Gastrocnemius medialis (tissue), 4 donors: ENCODE measurements around the gene ATP23. TPM values are rescaled to one million over a fixed set of nuclear protein-coding genes. Genes with fewer than 3 reads are reported as not detected.

ENCODE experiments used
- ATAC-seq, 2 donors: fragments of 150-250 bp; one replicate each; pipeline ENCODE4 v1.9.1; 2016
- DNase-seq, 2 donors: peaks; one replicate each; pipeline ENCODE4 v3.0.0-alpha.2; 2019
- H3K27ac ChIP-seq, 4 donors: fragments of 200-600 bp; sonication (generic); 1 replicate in 1 of 4; 2 replicates in 3 of 4; pipeline ENCODE4 v1.5.1; 2016 to 2018; ENCODE audit warnings: mild to moderate bottlenecking in 2 of 4, moderate library complexity in 1 of 4
- H3K27me3 ChIP-seq, 3 donors: fragments of 200-600 bp; sonication (generic) in 2 of 3; 1 replicate in 1 of 3; 2 replicates in 2 of 3; pipeline versions ENCODE4 v1.5.1 to v1.6.0; 2016 to 2019; ENCODE audit warnings: mild to moderate bottlenecking in 1 of 3, moderate library complexity in 1 of 3
- H3K36me3 ChIP-seq, 2 donors: fragments of 200-600 bp; sonication (generic) in 1 of 2; one replicate each; pipeline ENCODE4 v1.5.1; 2017 to 2018
- H3K4me1 ChIP-seq, 2 donors: fragments of 200-600 bp; sonication (generic) in 1 of 2; one replicate each; pipeline ENCODE4 v1.5.1; 2016 to 2017; ENCODE audit warnings: mild to moderate bottlenecking in 2 of 2
- H3K4me3 ChIP-seq, 4 donors: fragments of 200-600 bp; sonication (generic) in 3 of 4; 1 replicate in 1 of 4; 2 replicates in 3 of 4; pipeline ENCODE4 v1.5.1; 2016 to 2019; ENCODE audit warnings: mild to moderate bottlenecking in 2 of 4
- H3K9me3 ChIP-seq, 3 donors: fragments of 200-600 bp; sonication (generic) in 2 of 3; 1 replicate in 1 of 3; 2 replicates in 2 of 3; pipeline ENCODE4 v1.5.1; 2016 to 2019
- POLR2A ChIP-seq, 2 donors: fragments of 450-650 bp; IDR thresholded peaks; one replicate each; pipeline ENCODE4 v1.6.1; 2017; ENCODE audit warnings: antibody characterized with exemption in 2 of 2, mild to moderate bottlenecking in 2 of 2, moderate library complexity in 2 of 2
- in situ Hi-C, 4 donors: fragments of 200-750 bp; cut with MboI; loops; one replicate each; pipeline versions ENCODE4 v1.15.0 to v1.8.0; 2017; ENCODE audit warnings: low sequenced_read_pairs in 4 of 4
- intact Hi-C: fragments of 100-400 bp; cut with DNase I; formaldehyde crosslinking; loops from one replicate; pipeline ENCODE4 v1.15.1; 2023; ENCODE audit warnings: low total_unique reads
- total RNA-seq, 4 donors: library from RNA; depleted of rRNA; stranded (reverse); fragments of >200 nt; gene quantifications; one replicate each; pipeline versions ENCODE4 v1.1.0 to v1.2.3, GENCODE V29; 2016
- TF ChIP-seq, protein P1 (sequence below), 5 experiments: fragments of 450-650 bp in 3 of 5; fragments of 200-600 bp in 2 of 5; sonication (generic) in 2 of 5; IDR thresholded peaks in 4 of 5; conservative IDR thresholded peaks in 1 of 5; 1 replicate in 4 of 5; 2 replicates in 1 of 5; pipeline ENCODE4 v1.5.1; 2016 to 2019; ENCODE audit warnings: antibody characterized with exemption in 5 of 5, mild to moderate bottlenecking in 3 of 5, moderate library complexity in 3 of 5

The ATP23 gene
- total RNA-seq, 4 donors from 2014 or later, result 7.1 to 26.4 (median 10.7) TPM

DNA sequence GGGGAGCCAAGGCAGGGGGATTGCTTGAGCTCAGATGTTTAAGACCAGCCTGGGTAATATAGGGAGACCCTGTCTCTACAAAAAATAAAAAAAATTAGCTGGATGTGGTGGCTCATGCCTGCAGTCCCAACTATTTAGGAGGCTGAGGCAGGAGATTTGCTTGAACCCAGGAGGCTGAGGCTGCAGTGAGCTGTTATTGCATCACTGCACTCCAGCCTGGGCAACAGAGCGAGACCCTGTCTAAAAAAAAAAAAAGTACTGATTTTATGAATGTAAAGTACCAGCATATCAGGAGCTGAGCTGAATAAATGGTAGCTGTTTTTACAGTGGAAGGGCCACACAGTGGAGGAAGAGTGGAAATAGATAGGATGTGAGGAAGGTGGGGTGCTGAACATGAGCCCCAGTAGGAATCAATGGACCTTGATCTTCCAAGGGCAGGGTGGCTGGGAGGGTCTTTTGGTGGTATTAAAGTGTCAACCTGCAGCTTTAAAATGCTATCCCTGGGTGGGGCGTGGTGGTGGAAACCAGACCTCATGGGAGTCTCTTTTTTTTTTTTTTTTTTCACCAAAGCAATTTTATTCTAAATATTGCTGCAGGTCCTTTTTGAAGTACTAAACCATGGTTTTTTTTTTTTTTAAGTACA is 2.2 kb downstream of the ATP23 start:
- TF ChIP-seq POLR2A (IDR thresholded peaks at IDR 0.05), result no peak
- TF ChIP-seq, protein P1, sequence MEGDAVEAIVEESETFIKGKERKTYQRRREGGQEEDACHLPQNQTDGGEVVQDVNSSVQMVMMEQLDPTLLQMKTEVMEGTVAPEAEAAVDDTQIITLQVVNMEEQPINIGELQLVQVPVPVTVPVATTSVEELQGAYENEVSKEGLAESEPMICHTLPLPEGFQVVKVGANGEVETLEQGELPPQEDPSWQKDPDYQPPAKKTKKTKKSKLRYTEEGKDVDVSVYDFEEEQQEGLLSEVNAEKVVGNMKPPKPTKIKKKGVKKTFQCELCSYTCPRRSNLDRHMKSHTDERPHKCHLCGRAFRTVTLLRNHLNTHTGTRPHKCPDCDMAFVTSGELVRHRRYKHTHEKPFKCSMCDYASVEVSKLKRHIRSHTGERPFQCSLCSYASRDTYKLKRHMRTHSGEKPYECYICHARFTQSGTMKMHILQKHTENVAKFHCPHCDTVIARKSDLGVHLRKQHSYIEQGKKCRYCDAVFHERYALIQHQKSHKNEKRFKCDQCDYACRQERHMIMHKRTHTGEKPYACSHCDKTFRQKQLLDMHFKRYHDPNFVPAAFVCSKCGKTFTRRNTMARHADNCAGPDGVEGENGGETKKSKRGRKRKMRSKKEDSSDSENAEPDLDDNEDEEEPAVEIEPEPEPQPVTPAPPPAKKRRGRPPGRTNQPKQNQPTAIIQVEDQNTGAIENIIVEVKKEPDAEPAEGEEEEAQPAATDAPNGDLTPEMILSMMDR (IDR thresholded peaks at IDR 0.05 in 4 of 5, conservative IDR thresholded peaks at IDR 0.05 in 1 of 5), result no peak
- Histone ChIP-seq H3K9me3 (no peaks in the 10 kb centered on the region), H3K36me3 (peaks cover 0 to 2% of the 10 kb centered on the region in 2 donors), H3K27me3 (no peaks in the 10 kb centered on the region), H3K4me3 (no peak overlapping the region), H3K4me1 (peaks cover 14 to 15% of the 10 kb centered on the region in 2 donors), H3K27ac (no peak overlapping the region)
- intact Hi-C loops, result loop anchor here (5.0 kb wide), 1 partner anchor 421 kb away; the partner anchor contains the start of genes DDIT3 and MBD6
- DNase-seq (no peak), ATAC-seq (no peak)
- in situ Hi-C loops, result no loop called here

DNA sequence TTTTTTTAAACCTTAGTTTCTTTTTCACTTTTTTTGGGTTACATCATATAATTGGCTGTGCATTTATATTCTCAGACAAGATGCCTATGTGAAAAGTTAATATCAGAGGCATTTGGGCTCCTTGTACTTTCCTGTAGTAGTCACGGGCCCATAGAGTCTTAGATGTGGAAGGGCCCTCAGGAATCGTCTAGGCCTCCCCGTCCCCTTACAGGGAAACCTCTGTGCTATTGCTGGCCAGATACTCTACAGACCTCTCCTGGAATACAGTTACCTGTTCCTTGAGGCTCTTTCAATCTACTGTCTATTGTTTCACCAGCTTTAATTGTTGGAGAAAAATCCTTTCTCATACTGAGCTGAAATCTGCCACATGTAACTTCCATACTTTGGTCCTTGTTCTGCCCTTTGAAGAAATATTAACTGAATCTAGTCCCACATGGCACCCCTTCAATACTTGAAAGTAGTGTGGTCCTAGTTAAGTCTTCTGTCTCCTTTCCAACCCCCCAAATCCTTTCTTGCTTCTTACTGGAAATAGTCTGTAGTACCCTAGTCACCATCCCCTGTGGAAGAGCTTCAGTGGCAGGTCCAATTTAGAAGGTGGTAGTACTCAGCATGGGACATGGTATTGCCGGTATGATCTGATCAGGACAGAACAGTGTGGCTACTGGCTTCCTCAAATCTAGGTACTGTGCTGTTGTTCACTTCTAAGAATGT is 3.1 kb downstream of the ATP23 start:
- H3K9me3 ChIP-seq, result no peaks in the 10 kb centered on the region
- in situ Hi-C loops, result no loop called here
- DNase-seq (no peak), ATAC-seq (no peak)
- no peaks in the 10 kb centered on the region for H3K27me3 ChIP-seq
- TF ChIP-seq, protein P1 (IDR thresholded peaks at IDR 0.05 in 4 of 5, conservative IDR thresholded peaks at IDR 0.05 in 1 of 5), result no peak
- no peak for TF ChIP-seq POLR2A (IDR thresholded peaks at IDR 0.05)
- H3K27ac ChIP-seq, result no peak overlapping the region
- peaks cover 0 to 6% of the 10 kb centered on the region in 2 donors for H3K36me3 ChIP-seq
- no peak overlapping the region for H3K4me3 ChIP-seq
- intact Hi-C loops, result loop anchor here (5.0 kb wide), 1 partner anchor 422 kb away; the partner anchor contains the start of genes DDIT3 and MBD6
- peaks cover 14 to 15% of the 10 kb centered on the region in 2 donors for H3K4me1 ChIP-seq

DNA sequence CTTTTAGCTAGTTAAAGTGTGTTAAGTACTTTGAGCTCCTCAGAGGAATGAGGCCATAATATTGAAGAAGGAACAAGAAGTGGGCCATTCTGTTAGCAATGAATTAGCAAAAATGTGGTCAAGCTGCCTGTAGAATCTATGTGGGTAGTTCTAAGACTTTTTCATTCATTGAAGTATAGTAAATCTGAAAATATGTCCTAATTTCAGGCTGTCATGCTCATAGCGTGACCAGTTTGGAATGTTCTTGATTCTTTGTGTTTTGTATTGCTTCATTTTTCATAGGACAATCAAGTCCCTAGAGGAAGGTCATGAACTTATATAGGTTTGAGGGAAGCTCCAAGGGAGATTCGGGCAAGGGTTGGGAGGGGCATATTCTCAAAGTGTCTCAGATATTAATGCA is 11.4 kb downstream of the ATP23 start:
- H3K27me3 ChIP-seq, result no peaks in the 10 kb centered on the region
- peaks cover 0 to 16% of the 10 kb centered on the region in 2 donors for H3K36me3 ChIP-seq
- H3K4me1 ChIP-seq, result no peaks in the 10 kb centered on the region
- no peak overlapping the region for H3K27ac ChIP-seq
- TF ChIP-seq, protein P1 (IDR thresholded peaks at IDR 0.05 in 4 of 5, conservative IDR thresholded peaks at IDR 0.05 in 1 of 5), result no peak
- no peak for TF ChIP-seq POLR2A (IDR thresholded peaks at IDR 0.05)
- in situ Hi-C loops, result no loop called here
- H3K4me3 ChIP-seq, result no peak overlapping the region
- no peaks in the 10 kb centered on the region for H3K9me3 ChIP-seq
- no peak for DNase-seq
- no peak for ATAC-seq
- intact Hi-C loops, result no loop called here

DNA sequence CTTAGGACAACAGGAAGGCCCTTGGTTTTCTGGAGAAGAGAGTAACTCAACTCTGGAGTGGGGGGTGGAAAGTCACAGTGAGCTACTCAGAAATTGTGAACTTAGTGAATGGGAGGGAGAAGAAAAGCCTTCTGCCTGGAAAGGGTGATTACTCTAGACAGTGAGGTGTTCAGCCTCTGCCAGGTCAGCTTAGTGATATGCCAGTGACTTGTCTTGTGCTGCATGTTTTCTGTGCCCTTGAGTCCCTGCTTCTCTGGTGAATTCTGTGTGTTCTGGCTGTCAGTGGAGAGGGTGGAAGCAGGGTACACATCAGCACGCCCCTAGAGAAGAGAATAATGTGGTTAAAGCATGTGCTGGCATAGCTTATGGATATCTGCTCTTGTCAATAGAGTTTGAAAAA is 13.4 kb downstream of the ATP23 start:
- Histone ChIP-seq H3K4me3 (no peak overlapping the region), H3K36me3 (peaks cover 0 to 18% of the 10 kb centered on the region in 2 donors), H3K4me1 (no peaks in the 10 kb centered on the region), H3K27ac (no peak overlapping the region), H3K27me3 (no peaks in the 10 kb centered on the region), H3K9me3 (no peaks in the 10 kb centered on the region)
- in situ Hi-C loops, result no loop called here
- TF ChIP-seq, protein P1 (IDR thresholded peaks at IDR 0.05 in 4 of 5, conservative IDR thresholded peaks at IDR 0.05 in 1 of 5), result no peak
- no peak for TF ChIP-seq POLR2A (IDR thresholded peaks at IDR 0.05)
- DNase-seq (no peak), ATAC-seq (no peak)
- intact Hi-C loops, result no loop called here
